Measurements from ENCODE around the gene PRPS1L1.

PRPS1L1 gene

DNA sequence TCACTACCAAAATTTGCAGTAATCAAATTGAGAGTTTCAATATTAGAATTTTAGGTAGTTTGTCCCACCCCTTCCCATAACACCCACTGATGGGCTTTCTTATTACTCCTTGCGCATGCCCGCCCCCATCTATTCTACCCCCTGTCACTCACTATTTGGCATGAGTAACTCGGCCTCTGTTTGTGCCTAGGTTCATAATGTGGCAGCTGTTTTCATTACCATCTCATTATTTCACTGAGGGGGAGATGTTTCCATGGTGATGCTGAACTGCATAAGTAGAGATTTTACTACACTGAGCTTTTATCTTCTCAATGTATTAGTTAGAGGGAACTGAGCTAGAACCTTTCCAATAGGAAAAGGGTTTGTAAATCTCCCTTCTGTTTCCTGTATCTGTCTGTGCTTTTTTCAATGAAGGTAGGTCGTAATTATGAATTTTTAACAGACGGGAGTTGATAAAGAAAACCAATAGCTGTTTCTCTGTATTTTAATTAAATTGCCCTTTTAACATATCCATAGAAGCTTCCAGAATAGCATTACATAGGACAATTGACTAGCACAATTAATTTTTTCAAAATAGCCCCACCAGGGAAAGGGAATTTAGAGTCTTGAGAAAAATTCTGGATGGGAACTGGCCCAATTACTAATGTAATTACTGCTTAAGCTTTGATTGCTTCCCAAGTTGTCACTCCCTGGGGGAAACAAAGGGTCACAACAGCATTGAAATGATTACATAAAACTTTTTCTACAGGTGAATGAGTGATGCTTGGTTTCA, 33.4 kb downstream of the PRPS1L1 start:
- TF ChIP-seq, protein P1, sequence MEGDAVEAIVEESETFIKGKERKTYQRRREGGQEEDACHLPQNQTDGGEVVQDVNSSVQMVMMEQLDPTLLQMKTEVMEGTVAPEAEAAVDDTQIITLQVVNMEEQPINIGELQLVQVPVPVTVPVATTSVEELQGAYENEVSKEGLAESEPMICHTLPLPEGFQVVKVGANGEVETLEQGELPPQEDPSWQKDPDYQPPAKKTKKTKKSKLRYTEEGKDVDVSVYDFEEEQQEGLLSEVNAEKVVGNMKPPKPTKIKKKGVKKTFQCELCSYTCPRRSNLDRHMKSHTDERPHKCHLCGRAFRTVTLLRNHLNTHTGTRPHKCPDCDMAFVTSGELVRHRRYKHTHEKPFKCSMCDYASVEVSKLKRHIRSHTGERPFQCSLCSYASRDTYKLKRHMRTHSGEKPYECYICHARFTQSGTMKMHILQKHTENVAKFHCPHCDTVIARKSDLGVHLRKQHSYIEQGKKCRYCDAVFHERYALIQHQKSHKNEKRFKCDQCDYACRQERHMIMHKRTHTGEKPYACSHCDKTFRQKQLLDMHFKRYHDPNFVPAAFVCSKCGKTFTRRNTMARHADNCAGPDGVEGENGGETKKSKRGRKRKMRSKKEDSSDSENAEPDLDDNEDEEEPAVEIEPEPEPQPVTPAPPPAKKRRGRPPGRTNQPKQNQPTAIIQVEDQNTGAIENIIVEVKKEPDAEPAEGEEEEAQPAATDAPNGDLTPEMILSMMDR (IDR thresholded peaks at IDR 0.05; ENCODE audit: insufficient read depth, low read length, poor library complexity, severe bottlenecking) = no peak
- no peak for DNase-seq (ENCODE audit: extremely low read depth, insufficient read length)
- Histone ChIP-seq H3K4me3 (replicated peaks; ENCODE audit: low read depth, low read length) (no peak overlapping the region), H3K36me3 (ENCODE audit: control insufficient read depth, insufficient read depth, low read length) (no peaks in the 10 kb centered on the region), H3K27me3 (replicated peaks; ENCODE audit: control insufficient read depth, insufficient read depth, low read length) (no peaks in the 10 kb centered on the region)

DNA sequence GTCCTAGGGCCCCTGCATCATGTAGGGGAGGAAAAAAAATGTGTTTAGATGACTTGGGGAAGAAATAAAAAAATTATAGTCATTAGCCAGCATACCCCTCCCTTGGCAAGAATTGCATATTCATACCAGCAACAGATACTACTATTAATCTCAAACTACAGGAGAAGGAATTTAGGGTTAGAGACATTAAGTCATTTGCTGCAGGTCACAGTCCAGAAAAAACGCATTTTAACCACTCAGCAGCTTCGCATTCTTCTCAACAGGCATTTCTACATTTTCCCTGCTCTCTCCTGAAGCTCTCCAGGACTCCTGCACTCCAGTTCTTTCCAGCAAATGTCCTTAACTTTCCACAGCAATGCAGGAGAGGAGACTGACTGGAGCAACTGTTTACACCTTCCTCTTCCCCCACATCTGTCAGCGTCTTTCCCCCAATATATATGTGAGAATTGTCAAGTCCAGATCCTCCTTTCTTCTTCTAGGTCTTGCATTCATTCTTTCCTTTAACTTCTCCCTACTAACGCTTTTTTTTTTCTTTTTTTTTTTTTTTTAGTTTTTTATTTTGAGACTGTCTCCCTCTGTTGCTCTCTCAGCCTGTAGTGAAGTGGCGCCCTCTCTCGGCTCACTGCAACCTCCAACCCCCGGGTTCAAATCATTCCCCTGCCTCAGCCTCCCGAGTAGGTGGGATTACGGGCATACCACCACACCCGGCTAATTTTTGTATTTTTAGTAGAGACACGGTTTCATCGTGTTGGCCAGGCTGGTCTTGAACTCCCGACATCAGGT, 35.6 kb downstream of the PRPS1L1 start:
- Histone ChIP-seq H3K36me3 (ENCODE audit: control insufficient read depth, insufficient read depth, low read length) (no peaks in the 10 kb centered on the region), H3K27me3 (replicated peaks; ENCODE audit: control insufficient read depth, insufficient read depth, low read length) (no peaks in the 10 kb centered on the region), H3K4me3 (replicated peaks; ENCODE audit: low read depth, low read length) (no peak overlapping the region)
- DNase-seq (ENCODE audit: extremely low read depth, insufficient read length) = no peak
- TF ChIP-seq, protein P1 (IDR thresholded peaks at IDR 0.05; ENCODE audit: insufficient read depth, low read length, poor library complexity, severe bottlenecking) = peak; percentile 60

DNA sequence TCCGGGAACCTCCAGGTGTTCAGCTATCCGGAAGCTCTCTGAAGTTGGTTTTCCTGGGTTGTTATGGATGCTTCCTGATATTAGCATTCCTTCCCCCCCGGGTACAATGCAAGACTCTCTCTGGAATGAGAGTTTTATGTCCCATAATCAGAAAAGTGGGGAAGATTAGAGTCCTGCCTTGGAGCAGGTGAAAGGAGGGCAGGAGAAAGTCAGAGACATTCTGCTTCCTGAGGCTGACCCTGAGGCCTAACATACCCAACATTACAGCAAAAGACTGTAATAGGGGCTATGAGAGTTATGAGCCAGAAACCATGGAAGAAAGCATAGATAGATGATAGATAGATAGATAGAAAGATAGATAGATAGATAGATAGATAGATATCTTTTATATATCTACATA, 36.9 kb downstream of the PRPS1L1 start:
- Histone ChIP-seq H3K4me3 (replicated peaks; ENCODE audit: low read depth, low read length) (no peak overlapping the region), H3K27me3 (replicated peaks; ENCODE audit: control insufficient read depth, insufficient read depth, low read length) (no peaks in the 10 kb centered on the region), H3K36me3 (ENCODE audit: control insufficient read depth, insufficient read depth, low read length) (no peaks in the 10 kb centered on the region)
- TF ChIP-seq, protein P1 (IDR thresholded peaks at IDR 0.05; ENCODE audit: insufficient read depth, low read length, poor library complexity, severe bottlenecking) = no peak
- DNase-seq (ENCODE audit: extremely low read depth, insufficient read length) = no peak

DNA sequence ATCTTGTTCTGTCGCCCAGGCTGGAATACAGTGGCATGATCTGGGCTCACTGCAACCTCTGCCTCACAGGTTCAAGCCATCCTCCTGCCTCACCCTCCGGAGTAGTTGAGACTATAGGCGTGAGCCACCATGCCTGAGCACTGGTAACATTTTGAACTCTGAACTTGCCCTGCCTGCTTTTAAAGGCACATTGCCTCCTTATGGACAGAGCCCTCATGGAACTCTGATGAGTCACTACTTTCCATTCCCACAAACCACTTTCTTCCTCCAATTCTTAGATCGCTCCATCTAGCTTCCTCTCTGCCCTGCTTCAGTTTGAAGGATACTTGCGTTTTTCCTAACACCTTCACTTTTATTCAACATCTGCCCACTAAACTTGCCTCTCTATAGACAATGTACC, 38.1 kb downstream of the PRPS1L1 start:
- H3K36me3 ChIP-seq (ENCODE audit: control insufficient read depth, insufficient read depth, low read length) = no peaks in the 10 kb centered on the region
- H3K27me3 ChIP-seq (replicated peaks; ENCODE audit: control insufficient read depth, insufficient read depth, low read length) = no peaks in the 10 kb centered on the region; the same call in 1 of the 2 replicates
- no peak overlapping the region for H3K4me3 ChIP-seq (replicated peaks; ENCODE audit: low read depth, low read length)
- TF ChIP-seq, protein P1 (IDR thresholded peaks at IDR 0.05; ENCODE audit: insufficient read depth, low read length, poor library complexity, severe bottlenecking) = no peak
- DNase-seq (ENCODE audit: extremely low read depth, insufficient read length) = no peak

DNA sequence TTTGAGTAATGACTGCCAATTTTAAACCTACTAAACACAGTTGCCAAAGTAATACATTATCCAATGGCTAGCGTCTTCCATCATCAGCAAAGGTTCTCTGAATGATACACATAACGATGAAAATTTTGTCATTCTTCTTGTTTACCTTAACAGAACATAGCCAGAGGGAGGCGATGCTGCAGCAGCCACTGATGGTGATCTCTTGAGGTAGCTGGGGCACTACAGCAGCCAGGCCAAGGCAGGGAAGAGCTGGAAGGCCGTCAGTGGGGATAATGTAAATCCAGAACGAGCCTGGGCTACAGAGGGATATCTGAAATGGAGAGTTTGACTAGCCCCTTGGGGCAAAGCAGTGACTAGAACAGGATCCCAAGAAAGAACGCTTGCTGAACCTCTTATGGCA, 38.8 kb downstream of the PRPS1L1 start:
- TF ChIP-seq, protein P1 (IDR thresholded peaks at IDR 0.05; ENCODE audit: insufficient read depth, low read length, poor library complexity, severe bottlenecking) = no peak
- Histone ChIP-seq H3K4me3 (replicated peaks; ENCODE audit: low read depth, low read length) (no peak overlapping the region), H3K36me3 (ENCODE audit: control insufficient read depth, insufficient read depth, low read length) (no peaks in the 10 kb centered on the region), H3K27me3 (replicated peaks; ENCODE audit: control insufficient read depth, insufficient read depth, low read length) (no peaks in the 10 kb centered on the region; the same call in 1 of the 2 replicates)
- DNase-seq (ENCODE audit: extremely low read depth, insufficient read length) = no peak

Data from GM06990 (cell line).